Measurements from ENCODE around the gene SRSF2.

The SRSF2 gene

DNA sequence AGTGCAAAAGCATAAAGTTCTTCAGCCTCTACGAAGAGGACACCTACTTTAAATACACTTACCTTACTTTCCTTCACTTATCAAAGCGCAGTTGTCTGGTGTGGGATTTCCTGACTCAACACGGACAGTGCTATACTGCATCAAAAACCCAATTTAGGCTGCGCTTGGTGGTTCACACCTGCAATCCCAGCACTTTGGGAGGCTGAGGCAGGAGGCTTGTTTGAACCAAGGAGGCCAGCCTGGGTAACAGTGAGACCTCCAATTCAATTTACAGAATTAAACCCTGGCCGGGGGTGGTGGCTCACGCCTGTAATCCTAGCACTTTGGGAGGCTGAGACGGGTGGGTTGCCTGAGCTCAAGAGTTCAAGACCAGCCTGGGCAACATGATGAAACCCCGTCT, 14.9 kb downstream of the SRSF2 start:
- DNase-seq (ENCODE audit: extremely low spot score): no peak
- CTCF ChIA-PET: no interaction called here
- POLR2A ChIA-PET: interaction anchor here (1.3 to 1.8 kb wide), 2 partner anchors 14 to 51 kb away, joined by 3 to 4 read pairs; no protein-coding TSS in a partner anchor
- no peak for TF ChIP-seq TARDBP (IDR thresholded peaks at IDR 0.05)
- TF ChIP-seq BHLHE40 (IDR thresholded peaks at IDR 0.05; ENCODE audit: borderline replicate concordance): no peak
- no peak for TF ChIP-seq FOXK2 (IDR thresholded peaks at IDR 0.05)
- no peak for TF ChIP-seq LEF1 (IDR thresholded peaks at IDR 0.05; ENCODE audit: borderline replicate concordance)
- TF ChIP-seq CTBP1 (IDR thresholded peaks at IDR 0.05; ENCODE audit: borderline replicate concordance): no peak

DNA sequence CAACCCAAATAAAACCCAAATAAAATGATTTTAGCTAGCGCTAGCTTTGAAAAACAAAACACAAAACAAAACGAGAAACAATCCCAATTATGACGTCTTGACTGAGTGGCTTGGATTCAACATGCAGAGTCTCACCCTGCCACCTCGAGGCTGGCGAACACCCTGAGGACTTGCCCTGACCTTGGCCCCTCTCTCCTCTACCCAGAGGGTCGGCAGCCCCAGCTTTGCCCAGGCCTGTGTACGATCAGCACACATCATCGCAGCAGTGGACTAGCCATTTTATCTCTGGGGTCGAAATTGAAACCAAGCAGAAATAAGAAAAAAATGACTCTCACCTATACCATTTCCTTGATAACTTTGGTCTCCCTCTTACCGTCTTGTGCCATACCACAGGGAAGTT, 15.7 kb downstream of the SRSF2 start:
- POLR2A ChIA-PET: interaction anchor here (1.8 kb wide), 1 partner anchor 50 kb away, joined by 4 read pairs; no protein-coding TSS in a partner anchor
- CTCF ChIA-PET: no interaction called here

DNA sequence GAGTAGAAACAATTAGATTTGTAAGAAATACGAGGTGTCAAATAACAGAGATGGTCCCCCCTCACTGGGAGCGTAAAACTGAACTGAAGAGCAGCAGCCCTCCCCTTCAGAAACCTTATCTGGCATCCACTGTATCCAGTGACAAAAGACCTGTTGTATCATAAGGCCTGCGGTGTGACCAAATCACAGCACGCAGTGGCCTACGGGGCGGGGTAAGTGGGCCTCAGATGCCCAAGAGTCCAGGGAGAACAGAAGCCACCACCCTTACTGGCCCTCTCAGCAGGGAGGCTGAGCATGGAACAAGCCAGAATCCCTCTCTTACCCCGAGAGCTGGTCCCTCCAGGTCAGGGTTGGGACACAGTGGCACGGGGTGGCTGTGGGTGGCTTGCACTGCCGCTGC, 16.2 kb downstream of the SRSF2 start:
- CTCF ChIA-PET: interaction anchor here (0.5 kb wide), 1 partner anchor 90 kb away, joined by 3 read pairs; no protein-coding TSS in a partner anchor
- no peak for DNase-seq (ENCODE audit: extremely low spot score)
- POLR2A ChIA-PET: interaction anchor here (1.8 kb wide), 1 partner anchor 50 kb away, joined by 4 read pairs; no protein-coding TSS in a partner anchor
- TF ChIP-seq FOXK2 (IDR thresholded peaks at IDR 0.05): no peak
- no peak for TF ChIP-seq BHLHE40 (IDR thresholded peaks at IDR 0.05; ENCODE audit: borderline replicate concordance)
- TF ChIP-seq LEF1 (IDR thresholded peaks at IDR 0.05; ENCODE audit: borderline replicate concordance): no peak
- TF ChIP-seq FOXM1 (IDR thresholded peaks at IDR 0.05; ENCODE audit: borderline replicate concordance): no peak
- no peak for TF ChIP-seq ZNF384 (IDR thresholded peaks at IDR 0.05)
- TF ChIP-seq ELF4 (IDR thresholded peaks at IDR 0.05): no peak
- no peak for TF ChIP-seq TARDBP (IDR thresholded peaks at IDR 0.05)
- TF ChIP-seq, protein P1, sequence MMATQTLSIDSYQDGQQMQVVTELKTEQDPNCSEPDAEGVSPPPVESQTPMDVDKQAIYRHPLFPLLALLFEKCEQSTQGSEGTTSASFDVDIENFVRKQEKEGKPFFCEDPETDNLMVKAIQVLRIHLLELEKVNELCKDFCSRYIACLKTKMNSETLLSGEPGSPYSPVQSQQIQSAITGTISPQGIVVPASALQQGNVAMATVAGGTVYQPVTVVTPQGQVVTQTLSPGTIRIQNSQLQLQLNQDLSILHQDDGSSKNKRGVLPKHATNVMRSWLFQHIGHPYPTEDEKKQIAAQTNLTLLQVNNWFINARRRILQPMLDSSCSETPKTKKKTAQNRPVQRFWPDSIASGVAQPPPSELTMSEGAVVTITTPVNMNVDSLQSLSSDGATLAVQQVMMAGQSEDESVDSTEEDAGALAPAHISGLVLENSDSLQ (IDR thresholded peaks at IDR 0.05): no peak
- no peak for TF ChIP-seq NFRKB (IDR thresholded peaks at IDR 0.05)
- no peak for TF ChIP-seq FOXA1 (IDR thresholded peaks at IDR 0.05)
- TF ChIP-seq HDGF (IDR thresholded peaks at IDR 0.05; ENCODE audit: borderline replicate concordance): no peak
- no peak for TF ChIP-seq ARNT (IDR thresholded peaks at IDR 0.05)

More for the DNA sequence above, 15.7 kb downstream of the SRSF2 start:
- DNase-seq (ENCODE audit: extremely low spot score): no peak
- TF ChIP-seq ZNF384 (IDR thresholded peaks at IDR 0.05): no peak
- TF ChIP-seq, protein P1 (IDR thresholded peaks at IDR 0.05): no peak
- no peak for TF ChIP-seq ELF4 (IDR thresholded peaks at IDR 0.05)
- no peak for TF ChIP-seq TARDBP (IDR thresholded peaks at IDR 0.05)
- TF ChIP-seq SUZ12 (IDR thresholded peaks at IDR 0.05): no peak
- TF ChIP-seq NFRKB (IDR thresholded peaks at IDR 0.05): no peak
- no peak for TF ChIP-seq FOXK2 (IDR thresholded peaks at IDR 0.05)
- no peak for TF ChIP-seq L3MBTL2 (conservative IDR thresholded peaks at IDR 0.05)
- no peak for TF ChIP-seq LEF1 (IDR thresholded peaks at IDR 0.05; ENCODE audit: borderline replicate concordance)
- no peak for TF ChIP-seq FOXM1 (IDR thresholded peaks at IDR 0.05; ENCODE audit: borderline replicate concordance)
- TF ChIP-seq HDGF (IDR thresholded peaks at IDR 0.05; ENCODE audit: borderline replicate concordance): no peak
- no peak for TF ChIP-seq FOXA1 (IDR thresholded peaks at IDR 0.05)
- no peak for TF ChIP-seq CTBP1 (IDR thresholded peaks at IDR 0.05; ENCODE audit: borderline replicate concordance)
- TF ChIP-seq SP1 (IDR thresholded peaks at IDR 0.05): no peak
- no peak for TF ChIP-seq BHLHE40 (IDR thresholded peaks at IDR 0.05; ENCODE audit: borderline replicate concordance)

DNA sequence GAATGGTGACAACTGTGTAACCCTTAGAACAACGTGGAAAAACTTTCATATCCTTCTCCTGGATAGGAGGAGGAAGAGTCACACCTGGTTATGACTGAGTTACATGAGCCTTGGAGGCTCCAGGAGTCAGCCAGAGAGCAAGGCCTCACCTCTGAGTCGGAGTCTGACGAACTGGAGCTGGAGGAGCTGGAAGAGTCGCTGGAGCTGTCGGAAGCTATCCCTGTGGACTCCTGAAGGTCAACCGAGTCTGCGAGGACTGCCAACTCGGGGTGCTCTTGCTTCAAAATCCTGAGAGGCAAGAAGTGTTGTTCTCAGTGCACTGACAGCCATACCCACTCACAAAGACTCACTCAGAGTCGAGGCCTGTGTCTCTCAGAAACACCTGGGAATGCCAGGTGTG, 16.9 kb downstream of the SRSF2 start:
- TF ChIP-seq FOXA1 (IDR thresholded peaks at IDR 0.05) (no peak), LEF1 (IDR thresholded peaks at IDR 0.05; ENCODE audit: borderline replicate concordance) (no peak), SP1 (IDR thresholded peaks at IDR 0.05) (no peak), CTBP1 (IDR thresholded peaks at IDR 0.05; ENCODE audit: borderline replicate concordance) (no peak), ARNT (IDR thresholded peaks at IDR 0.05) (no peak)
- TF ChIP-seq, protein P1 (IDR thresholded peaks at IDR 0.05): no peak
- ChIA-PET CTCF (no interaction called here), POLR2A (interaction anchor here (0.9 to 1.9 kb wide), 2 partner anchors 9 to 17 kb away, joined by 3 to 9 read pairs; partner anchors contain the start of genes MXRA7 and SRSF2)
- DNase-seq (ENCODE audit: extremely low spot score): no peak

DNA sequence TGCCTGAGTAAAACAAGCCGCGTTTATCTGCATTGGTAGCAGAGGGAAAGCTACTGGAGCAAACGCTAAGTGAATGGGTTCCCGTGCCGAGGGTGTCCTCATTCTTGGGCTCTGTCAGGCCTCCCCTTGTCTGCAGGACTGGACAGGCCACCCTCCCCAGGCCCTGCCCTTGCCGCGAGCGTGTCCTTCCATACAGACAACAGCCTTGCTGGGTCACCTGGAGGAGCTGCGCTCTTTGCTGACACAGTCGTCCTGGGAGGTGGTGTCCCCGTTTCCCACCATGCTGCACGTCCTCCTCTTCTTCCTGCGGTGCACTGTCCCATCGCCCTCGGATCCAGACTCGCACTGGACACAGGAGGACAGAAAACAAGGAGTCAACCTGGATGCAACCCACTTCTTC, 18.6 kb downstream of the SRSF2 start:
- no peak for DNase-seq (ENCODE audit: extremely low spot score)
- TF ChIP-seq NFRKB (IDR thresholded peaks at IDR 0.05) (no peak), ZNF384 (IDR thresholded peaks at IDR 0.05) (no peak), ELF4 (IDR thresholded peaks at IDR 0.05) (no peak), CTBP1 (IDR thresholded peaks at IDR 0.05; ENCODE audit: borderline replicate concordance) (no peak)
- POLR2A ChIA-PET: interaction anchor here (0.8 to 3.0 kb wide), 4 partner anchors 8 to 19 kb away, joined by 3 to 9 read pairs (median 6); partner anchors contain the start of genes MFSD11, MXRA7 and SRSF2
- CTCF ChIA-PET: no interaction called here

DNA sequence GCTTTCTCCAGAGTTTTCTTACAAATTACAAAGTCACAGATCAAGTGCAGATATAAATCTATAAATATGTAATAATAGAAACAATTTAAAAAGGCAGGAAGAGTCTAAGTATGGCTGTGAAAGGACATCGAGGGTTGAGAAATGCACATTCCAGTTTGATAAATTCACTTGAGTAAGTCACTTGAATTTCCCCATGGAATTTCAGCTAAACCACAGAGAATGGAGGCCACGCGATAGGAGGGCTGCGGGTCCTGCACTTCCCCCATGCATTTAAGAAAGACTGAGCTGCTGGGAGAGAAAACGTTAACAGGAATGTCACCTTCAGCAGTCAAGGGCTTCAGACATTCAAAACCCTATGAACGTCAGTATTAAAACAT, 20.3 kb downstream of the SRSF2 start:
- no peak for TF ChIP-seq FOXM1 (IDR thresholded peaks at IDR 0.05; ENCODE audit: borderline replicate concordance)
- no peak for TF ChIP-seq NFRKB (IDR thresholded peaks at IDR 0.05)
- TF ChIP-seq, protein P1 (IDR thresholded peaks at IDR 0.05): no peak
- TF ChIP-seq LEF1 (IDR thresholded peaks at IDR 0.05; ENCODE audit: borderline replicate concordance): no peak
- TF ChIP-seq L3MBTL2 (conservative IDR thresholded peaks at IDR 0.05): no peak
- TF ChIP-seq BHLHE40 (IDR thresholded peaks at IDR 0.05; ENCODE audit: borderline replicate concordance): no peak
- TF ChIP-seq FOXA1 (IDR thresholded peaks at IDR 0.05): no peak
- TF ChIP-seq FOXK2 (IDR thresholded peaks at IDR 0.05): no peak
- POLR2A ChIA-PET: interaction anchor here (0.8 to 3.0 kb wide), 7 partner anchors 9 to 159 kb away, joined by 3 to 12 read pairs (median 4); partner anchors contain the start of genes MFSD11 and SRSF2
- DNase-seq (ENCODE audit: extremely low spot score): no peak
- CTCF ChIA-PET: no interaction called here

Measured in HEK293T (cell line).